ENCODE measurements around the gene BANK1. TPM values are rescaled to one million over a fixed set of nuclear protein-coding genes. Genes with fewer than 3 reads are reported as not detected.

Gene BANK1
- total RNA-seq, 1 experiment from 2014 or later = 2.4 TPM

DNA sequence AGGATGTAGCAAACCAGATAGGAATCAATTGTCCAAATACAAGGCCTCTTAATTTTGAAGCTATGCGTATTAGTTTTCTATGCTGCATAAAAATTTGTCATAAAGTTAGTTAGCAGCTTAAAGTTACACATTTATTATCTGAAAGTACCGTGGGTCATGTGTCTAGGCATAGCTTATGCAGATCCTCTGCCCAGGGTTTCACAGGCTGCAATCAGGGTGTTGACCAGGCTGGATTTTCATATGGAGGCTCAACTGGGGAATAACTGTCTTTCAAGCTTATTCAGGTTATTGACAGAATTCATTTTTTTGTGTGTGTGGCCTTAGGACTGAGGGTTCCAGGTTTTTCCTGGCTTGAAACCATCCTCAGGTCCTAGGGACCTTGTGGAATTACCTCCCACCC is 289.7 kb downstream of the BANK1 start:
- Histone ChIP-seq H3K9ac (ENCODE audit: low read length) (no peak overlapping the region), H3K27me3 (ENCODE audit: insufficient read depth, low read length) (no peaks in the 10 kb centered on the region), H3K79me2 (ENCODE audit: insufficient read depth, low read length) (no peaks in the 10 kb centered on the region), H3K36me3 (ENCODE audit: control insufficient read depth in 1 of 2, insufficient read depth in 2 of 2, low read length in 2 of 2) (no peaks in the 10 kb centered on the region), H3K4me1 (ENCODE audit: control insufficient read depth in 1 of 2, insufficient read depth in 2 of 2, low read length in 2 of 2) (no peaks in the 10 kb centered on the region), H3K27ac (ENCODE audit: low read depth, low read length) (no peak overlapping the region), H4K20me1 (ENCODE audit: insufficient read depth) (no peaks in the 10 kb centered on the region), H2AFZ (ENCODE audit: low read depth, low read length, poor library complexity, severe bottlenecking) (no peak overlapping the region), H3K9me3 (ENCODE audit: control insufficient read depth in 1 of 2, insufficient read depth in 1 of 2, low read depth in 1 of 2, low read length in 2 of 2) (no peaks in the 10 kb centered on the region), H3K4me3 (replicated peaks in 1 of 2; ENCODE audit: low read depth in 1 of 2, low read length in 2 of 2) (no peak overlapping the region), H3K4me2 (ENCODE audit: low read length) (no peak overlapping the region), H3K9me2 (ENCODE audit: insufficient read depth) (no peaks in the 10 kb centered on the region)
- ChIA-PET POLR2A (no interaction called here), CTCF (no interaction called here), RAD21 (ENCODE audit: low non-redundant PET in 1 of 2, low total read pairs in 2 of 2, uncharacterized antibody in 2 of 2, unreplicated experiment in 2 of 2) (no interaction called here)
- TF ChIP-seq CBX3 (IDR thresholded peaks at IDR 0.05; ENCODE audit: low read depth) (no peak), EGR1 (IDR thresholded peaks at IDR 0.05; ENCODE audit: low read depth) (no peak), EZH2phosphoT487 (IDR thresholded peaks at IDR 0.05; ENCODE audit: borderline replicate concordance) (no peak), JUND (IDR thresholded peaks at IDR 0.05) (no peak), RAD21 (IDR thresholded peaks at IDR 0.05; ENCODE audit: low read depth) (no peak), FOSL1 (IDR thresholded peaks at IDR 0.05; ENCODE audit: low read depth) (no peak), ZBTB33 (IDR thresholded peaks at IDR 0.05; ENCODE audit: extremely low read depth, insufficient replicate concordance, low read length) (no peak), TCF7L2 (IDR thresholded peaks at IDR 0.05; ENCODE audit: borderline replicate concordance, extremely low read depth, insufficient read depth, insufficient read length) (no peak), ZFX (IDR thresholded peaks at IDR 0.05) (no peak), EZH2 (IDR thresholded peaks at IDR 0.05) (no peak), ELF1 (IDR thresholded peaks at IDR 0.05; ENCODE audit: borderline replicate concordance, low read depth) (no peak), POLR2A (IDR thresholded peaks at IDR 0.05; ENCODE audit: borderline replicate concordance, extremely low read depth, insufficient read depth, insufficient read length) (no peak), SIN3A (IDR thresholded peaks at IDR 0.05; ENCODE audit: low read depth) (no peak), SP1 (IDR thresholded peaks at IDR 0.05; ENCODE audit: low read depth) (no peak), CEBPB (IDR thresholded peaks at IDR 0.05; ENCODE audit: low read depth) (no peak)
- TF ChIP-seq, protein P1, sequence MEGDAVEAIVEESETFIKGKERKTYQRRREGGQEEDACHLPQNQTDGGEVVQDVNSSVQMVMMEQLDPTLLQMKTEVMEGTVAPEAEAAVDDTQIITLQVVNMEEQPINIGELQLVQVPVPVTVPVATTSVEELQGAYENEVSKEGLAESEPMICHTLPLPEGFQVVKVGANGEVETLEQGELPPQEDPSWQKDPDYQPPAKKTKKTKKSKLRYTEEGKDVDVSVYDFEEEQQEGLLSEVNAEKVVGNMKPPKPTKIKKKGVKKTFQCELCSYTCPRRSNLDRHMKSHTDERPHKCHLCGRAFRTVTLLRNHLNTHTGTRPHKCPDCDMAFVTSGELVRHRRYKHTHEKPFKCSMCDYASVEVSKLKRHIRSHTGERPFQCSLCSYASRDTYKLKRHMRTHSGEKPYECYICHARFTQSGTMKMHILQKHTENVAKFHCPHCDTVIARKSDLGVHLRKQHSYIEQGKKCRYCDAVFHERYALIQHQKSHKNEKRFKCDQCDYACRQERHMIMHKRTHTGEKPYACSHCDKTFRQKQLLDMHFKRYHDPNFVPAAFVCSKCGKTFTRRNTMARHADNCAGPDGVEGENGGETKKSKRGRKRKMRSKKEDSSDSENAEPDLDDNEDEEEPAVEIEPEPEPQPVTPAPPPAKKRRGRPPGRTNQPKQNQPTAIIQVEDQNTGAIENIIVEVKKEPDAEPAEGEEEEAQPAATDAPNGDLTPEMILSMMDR (IDR thresholded peaks at IDR 0.05 in 2 of 3, conservative IDR thresholded peaks at IDR 0.05 in 1 of 3; ENCODE audit: borderline replicate concordance in 1 of 3, insufficient read depth in 1 of 3, low read depth in 2 of 3, low read length in 2 of 3) = no peak
- TF ChIP-seq, protein P2, sequence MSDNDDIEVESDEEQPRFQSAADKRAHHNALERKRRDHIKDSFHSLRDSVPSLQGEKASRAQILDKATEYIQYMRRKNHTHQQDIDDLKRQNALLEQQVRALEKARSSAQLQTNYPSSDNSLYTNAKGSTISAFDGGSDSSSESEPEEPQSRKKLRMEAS (IDR thresholded peaks at IDR 0.05) = no peak
- intact Hi-C loops (cut with micrococcal nuclease) = no loop called here
- ATAC-seq (no peak), DNase-seq (ENCODE audit: low read depth, low spot score) (no peak)
- no TSS peak for BruUV-seq (replicated peaks)

Measured in HCT116 (cell line).